Suprapubic skin (tissue), 4 donors: Measurements from ENCODE around the gene CDKN2A.

Experiments used
- EP300 ChIP-seq: sonication (generic); formaldehyde crosslinking; IDR thresholded peaks from one replicate; pipeline ENCODE4 v1.6.1; 2017; ENCODE audit warnings: antibody characterized with exemption
- POLR2A ChIP-seq, 2 donors: fragments of 450-650 bp; IDR thresholded peaks; one replicate each; pipeline ENCODE4 v1.6.1; 2017; ENCODE audit warnings: antibody characterized with exemption in 2 of 2, mild to moderate bottlenecking in 2 of 2, moderate library complexity in 2 of 2
- POLR2AphosphoS5 ChIP-seq, 3 donors: sonication (generic); formaldehyde crosslinking; IDR thresholded peaks; one replicate each; pipeline ENCODE4 v1.6.1; 2017; ENCODE audit warnings: antibody characterized with exemption in 3 of 3
- TF ChIP-seq, protein P1 (sequence below), 2 donors: fragments of 200-600 bp in 1 of 2; fragments of 450-650 bp in 1 of 2; sonication (generic) in 1 of 2; IDR thresholded peaks; one replicate each; pipeline ENCODE4 v1.5.1; 2016 to 2019; ENCODE audit warnings: antibody characterized with exemption in 2 of 2, mild to moderate bottlenecking in 1 of 2, moderate library complexity in 1 of 2

- TF ChIP-seq, protein P1, sequence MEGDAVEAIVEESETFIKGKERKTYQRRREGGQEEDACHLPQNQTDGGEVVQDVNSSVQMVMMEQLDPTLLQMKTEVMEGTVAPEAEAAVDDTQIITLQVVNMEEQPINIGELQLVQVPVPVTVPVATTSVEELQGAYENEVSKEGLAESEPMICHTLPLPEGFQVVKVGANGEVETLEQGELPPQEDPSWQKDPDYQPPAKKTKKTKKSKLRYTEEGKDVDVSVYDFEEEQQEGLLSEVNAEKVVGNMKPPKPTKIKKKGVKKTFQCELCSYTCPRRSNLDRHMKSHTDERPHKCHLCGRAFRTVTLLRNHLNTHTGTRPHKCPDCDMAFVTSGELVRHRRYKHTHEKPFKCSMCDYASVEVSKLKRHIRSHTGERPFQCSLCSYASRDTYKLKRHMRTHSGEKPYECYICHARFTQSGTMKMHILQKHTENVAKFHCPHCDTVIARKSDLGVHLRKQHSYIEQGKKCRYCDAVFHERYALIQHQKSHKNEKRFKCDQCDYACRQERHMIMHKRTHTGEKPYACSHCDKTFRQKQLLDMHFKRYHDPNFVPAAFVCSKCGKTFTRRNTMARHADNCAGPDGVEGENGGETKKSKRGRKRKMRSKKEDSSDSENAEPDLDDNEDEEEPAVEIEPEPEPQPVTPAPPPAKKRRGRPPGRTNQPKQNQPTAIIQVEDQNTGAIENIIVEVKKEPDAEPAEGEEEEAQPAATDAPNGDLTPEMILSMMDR (IDR thresholded peaks at IDR 0.05) = no peak
- no peak for TF ChIP-seq POLR2A (IDR thresholded peaks at IDR 0.05)
- TF ChIP-seq POLR2AphosphoS5 (IDR thresholded peaks at IDR 0.05) = no peak
- TF ChIP-seq EP300 = no peak
Measured at GRCh38 chr9:22028394-22028793, 34.2 kb upstream of the CDKN2A start.
